Activated T-cell treated with anti-CD3 and anti-CD28 coated beads for 1 hour (primary cell): ENCODE data around the gene PPBP.

Experiments used
- DNase-seq: peaks from one replicate; pipeline ENCODE4 v3.0.0-alpha.2; 2020; ENCODE audit warnings: low read depth

The PPBP gene

GRCh38 chr4:73948291-73948690, 39.7 kb downstream of the PPBP start:
- no peak for DNase-seq

GRCh38 chr4:73947239-73947985, 40.6 kb downstream of the PPBP start:
- no peak for DNase-seq

GRCh38 chr4:73945674-73946449, 42.1 kb downstream of the PPBP start:
- no peak for DNase-seq

- no peak for DNase-seq
These were observed 42.9 kb downstream of the PPBP start for GRCh38 chr4:73945140-73945539.

- DNase-seq, result no peak
These were observed 43.7 kb downstream of the PPBP start for GRCh38 chr4:73944061-73944875.

- DNase-seq, result no peak
These were observed 44.4 kb downstream of the PPBP start for GRCh38 chr4:73943555-73943954.

- no peak for DNase-seq
These were observed 51.0 kb downstream of the PPBP start for GRCh38 chr4:73936969-73937368.
